Activated CD8-positive, alpha-beta memory T cell treated with anti-CD3 and anti-CD28 coated beads for 4 hours (primary cell): ENCODE data around the gene GPSM3.
"Not testable (repeated sequence)": the region's sequence is repeated elsewhere in the genome, so short reads cannot be mapped to it uniquely, and the experiment has no call there.

Experiments used
- DNase-seq, 2 donors: peaks; one replicate each; pipeline ENCODE4 v3.0.0-alpha.2; 2020; ENCODE audit warnings: low read depth in 2 of 2

The GPSM3 gene, protein sequence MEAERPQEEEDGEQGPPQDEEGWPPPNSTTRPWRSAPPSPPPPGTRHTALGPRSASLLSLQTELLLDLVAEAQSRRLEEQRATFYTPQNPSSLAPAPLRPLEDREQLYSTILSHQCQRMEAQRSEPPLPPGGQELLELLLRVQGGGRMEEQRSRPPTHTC

GRCh38 chr6:32192608-32193039 is at the start of gene GPSM3:
TSS of gene GPSM3 (minus strand) at chr6:32192643. CDS start at chr6:32192513, 130 bp downstream.
- no peak for DNase-seq

DNA sequence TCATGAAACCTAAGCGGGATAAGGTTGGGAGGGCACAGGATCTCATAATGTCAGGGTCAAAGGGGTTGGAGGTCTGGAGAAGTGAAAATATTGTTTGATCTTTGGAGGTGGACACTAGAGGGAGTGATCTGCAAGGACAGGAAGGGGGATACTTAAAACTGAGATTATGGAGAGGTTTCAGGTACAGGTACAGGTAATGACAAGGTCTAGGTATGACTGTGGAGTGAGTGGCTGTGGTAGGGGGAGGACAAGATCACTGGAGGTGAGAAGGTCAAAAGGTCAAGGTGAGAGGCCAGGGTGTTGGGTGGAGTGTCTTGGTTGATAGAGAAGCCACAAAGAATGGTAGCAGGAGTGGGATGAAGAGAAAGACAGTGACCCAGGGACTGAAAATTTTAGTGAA is 48.2 kb upstream of the GPSM3 start:
- DNase-seq = no peak

- no peak for DNase-seq
Observed at GRCh38 chr6:32239462-32239861, 47.0 kb upstream of the GPSM3 start.

GRCh38 chr6:32234934-32235333 is 42.5 kb upstream of the GPSM3 start:
- no peak for DNase-seq

DNA sequence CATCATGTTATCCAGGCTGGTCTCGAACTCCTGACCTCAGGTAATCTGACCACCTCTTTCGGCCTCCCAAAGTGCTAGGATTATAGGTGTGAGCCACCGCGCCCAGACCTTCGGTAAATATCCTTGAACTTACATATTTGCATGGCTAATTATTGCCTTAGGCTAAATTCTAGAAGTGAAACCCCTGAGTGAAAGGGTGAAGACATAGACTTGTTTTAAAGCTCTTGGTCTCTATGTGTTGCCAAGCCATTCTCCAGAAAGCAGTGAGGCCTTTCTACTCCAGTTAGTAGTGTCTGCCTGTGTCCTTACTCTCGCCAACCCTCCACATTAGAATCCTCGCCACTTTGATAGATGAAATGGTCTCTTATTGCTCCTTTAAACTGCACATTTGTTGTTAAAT is 34.0 kb upstream of the GPSM3 start:
- no peak for DNase-seq

- DNase-seq = no peak
Observed at GRCh38 chr6:32224696-32225095, 32.3 kb upstream of the GPSM3 start.

DNA sequence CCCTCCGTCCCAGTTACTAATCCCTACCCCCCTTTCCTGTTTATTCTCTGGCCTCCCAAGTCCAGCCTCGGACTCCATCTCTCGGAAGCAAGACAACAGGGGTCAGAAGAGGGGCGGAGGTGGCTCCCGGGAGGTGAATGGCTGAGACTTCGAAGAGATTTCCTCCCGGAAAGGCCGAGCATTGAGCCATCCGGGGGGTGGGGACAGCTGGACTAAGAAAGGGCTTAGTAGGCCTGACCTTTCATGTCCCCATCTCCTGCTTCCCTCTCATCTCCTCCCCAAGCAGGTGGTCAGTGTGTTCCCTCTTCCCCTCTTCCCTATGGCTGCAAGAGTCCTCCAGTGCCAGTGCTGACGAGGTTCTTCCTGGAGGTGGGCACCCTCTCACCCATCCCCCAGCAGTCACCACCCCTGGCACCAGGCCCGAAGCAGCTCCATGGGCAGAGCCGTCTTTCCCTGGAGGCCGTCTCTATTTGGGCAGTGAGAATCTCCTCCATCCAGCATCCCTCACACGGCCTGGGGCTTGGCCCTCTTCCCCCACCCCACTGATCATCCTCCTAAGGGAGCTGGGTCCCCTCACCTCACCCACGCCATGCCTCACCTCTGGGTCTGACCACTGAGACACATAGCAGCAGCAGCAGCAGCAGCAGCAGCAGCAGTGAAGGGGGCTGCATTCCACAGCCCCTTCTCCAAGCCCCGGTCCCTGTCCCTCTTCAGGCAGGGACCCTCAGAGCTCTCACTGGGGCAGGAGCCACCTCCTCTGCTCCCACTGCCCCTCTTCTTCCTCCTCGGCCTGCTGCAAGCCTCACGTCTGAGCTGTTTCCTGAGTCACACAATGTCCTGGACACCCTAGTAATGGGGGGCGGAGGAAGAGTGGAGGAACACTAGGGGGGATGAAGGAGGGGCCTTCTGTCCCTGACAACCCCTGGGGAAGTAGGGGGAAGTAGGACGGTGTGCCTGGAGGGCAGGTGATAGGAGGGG is 31.1 kb upstream of the GPSM3 start, which contains the start of gene NOTCH4:
TSS of gene NOTCH4 (minus strand) at position 810 of the 978 bp plus-strand sequence. CDS start at position 671, 139 bp downstream.
- DNase-seq = no peak

GRCh38 chr6:32222333-32223230 is 30.1 kb upstream of the GPSM3 start:
- no peak for DNase-seq

DNA sequence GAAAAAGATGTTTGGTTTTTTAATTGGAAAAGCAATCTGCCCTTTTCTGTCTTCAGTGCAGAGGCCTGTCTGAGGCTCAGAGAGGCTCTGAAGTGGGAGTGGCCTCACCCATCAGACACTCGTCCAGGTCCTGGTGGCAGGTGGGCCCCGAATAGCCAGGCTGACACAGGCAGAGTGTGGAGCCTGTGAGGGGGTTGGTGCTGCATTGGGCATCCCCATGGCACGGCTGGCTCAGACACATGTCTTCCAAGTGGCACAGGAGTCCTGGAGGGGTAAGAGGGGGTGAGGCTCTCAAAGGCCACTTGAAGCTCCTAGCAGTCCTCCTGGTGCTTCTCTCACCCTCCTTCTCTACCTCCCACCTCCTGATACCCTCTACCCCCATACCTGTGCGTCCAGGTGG is 27.6 kb upstream of the GPSM3 start:
- DNase-seq = no peak

DNA sequence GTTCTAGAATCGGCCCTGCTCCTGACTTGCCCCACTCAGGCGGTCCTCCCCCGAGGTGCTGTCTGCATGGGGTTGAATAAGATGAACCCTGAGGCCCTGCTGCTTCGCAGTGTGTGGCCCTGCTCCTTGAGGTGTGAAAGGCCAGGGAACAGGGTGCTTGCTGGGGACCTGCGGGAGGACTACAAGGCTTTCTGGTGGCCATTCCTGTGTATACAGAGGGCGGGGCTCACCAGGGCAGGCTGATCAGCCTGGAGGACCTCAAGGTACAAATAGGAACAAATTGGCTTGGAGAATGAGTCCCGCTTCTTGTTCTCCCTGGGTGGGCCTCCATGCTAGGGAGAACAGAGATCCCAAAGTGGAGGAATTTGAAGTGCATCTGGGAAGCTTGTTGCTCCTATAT is 25.7 kb upstream of the GPSM3 start:
- DNase-seq = no peak

DNA sequence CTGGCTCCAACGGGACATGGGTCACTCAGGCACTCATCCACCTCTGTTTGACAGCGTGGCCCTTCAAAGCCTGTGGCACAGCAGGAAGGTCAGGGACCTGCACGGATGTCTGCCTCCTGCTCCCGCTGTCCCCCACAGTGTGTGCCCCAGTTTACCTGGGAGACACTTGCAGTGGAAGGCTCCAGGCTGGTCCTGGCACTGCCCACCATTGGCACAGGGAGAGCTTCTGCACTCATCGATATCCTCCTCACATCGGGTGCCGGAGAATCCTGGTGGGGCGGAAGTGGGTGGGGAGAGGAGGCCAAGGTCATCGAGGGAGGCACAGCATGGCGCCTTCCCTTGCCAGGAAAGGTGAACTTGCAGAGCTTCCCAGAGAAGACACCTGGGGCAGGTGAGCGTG is 24.6 kb upstream of the GPSM3 start:
- DNase-seq = no peak

DNA sequence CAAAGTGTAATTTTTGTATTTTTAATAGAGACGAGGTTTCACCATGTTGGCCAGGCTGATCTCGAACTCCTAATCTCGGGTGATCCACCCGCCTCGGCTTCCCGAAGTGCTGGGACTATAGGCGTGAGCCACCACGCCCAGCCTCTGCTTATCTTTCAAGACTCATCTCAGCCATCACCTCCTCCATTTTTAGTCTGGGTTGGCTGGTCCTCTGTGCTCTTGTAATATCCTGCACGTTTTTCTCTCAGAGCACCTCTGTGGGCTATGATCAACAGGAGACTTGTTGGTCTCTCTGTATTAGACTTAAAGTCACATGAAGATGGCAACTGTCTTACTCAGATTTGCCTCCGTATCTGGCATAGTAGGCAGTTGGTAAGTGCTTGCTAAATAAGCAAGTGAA is 23.8 kb upstream of the GPSM3 start:
- DNase-seq = no peak

DNA sequence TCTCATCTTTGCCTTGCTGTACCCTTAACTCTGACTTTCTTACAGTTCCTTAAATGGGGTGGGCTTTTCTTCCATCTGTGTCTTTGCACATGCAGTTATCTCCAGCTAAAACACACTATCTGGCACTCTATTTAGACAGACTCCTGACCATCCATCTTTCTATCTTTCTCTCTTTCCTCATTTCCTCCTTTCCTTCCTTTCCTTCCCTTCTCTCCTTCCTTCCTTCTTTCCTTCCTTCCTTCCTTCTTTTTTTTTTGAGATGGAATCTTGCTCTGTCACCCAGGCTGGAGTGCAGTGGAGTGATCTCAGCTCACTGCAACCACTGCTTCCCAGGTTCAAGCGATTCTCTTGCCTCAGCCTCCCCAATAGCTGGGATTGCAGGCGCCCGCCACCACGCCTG is 23.2 kb upstream of the GPSM3 start:
- no peak for DNase-seq

DNA sequence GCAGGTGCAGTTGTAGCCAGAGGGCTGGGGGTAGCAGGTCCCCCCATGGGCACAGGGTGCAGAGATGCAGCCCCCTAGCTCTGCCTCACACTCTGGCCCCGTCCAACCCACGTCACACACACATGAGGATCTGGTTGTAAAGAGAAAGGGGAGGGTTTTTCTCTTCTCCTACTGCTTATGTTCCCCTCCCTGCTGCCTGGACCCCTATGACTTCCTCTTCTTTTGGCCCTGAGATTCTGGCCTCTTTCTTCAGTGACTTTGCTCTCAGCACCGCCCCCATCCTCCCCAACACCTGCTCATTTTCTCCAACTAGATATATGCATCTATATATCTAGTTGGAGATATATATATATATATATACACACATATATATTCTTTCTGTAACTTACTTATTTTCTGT is 21.7 kb upstream of the GPSM3 start:
- DNase-seq = no peak

DNA sequence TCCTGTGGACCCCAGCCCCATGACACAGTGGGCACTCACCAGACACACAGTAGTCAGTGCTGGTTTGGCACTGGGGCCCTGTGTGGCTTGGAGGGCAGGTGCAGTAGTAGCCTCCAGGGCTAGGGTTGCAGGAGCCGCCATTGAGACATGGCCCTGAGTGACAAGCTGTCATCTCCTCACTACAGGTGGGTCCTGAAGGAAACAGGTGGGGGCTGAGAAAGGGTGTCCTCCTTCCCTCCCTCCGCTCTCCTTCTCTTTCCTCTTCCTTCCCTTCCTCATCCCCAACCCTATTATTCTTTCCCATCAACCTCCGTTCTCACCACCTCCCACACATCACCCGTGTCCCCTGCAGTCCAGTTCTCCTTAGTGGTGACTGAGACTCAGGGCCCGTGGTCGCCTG is 21.2 kb upstream of the GPSM3 start:
- no peak for DNase-seq

DNA sequence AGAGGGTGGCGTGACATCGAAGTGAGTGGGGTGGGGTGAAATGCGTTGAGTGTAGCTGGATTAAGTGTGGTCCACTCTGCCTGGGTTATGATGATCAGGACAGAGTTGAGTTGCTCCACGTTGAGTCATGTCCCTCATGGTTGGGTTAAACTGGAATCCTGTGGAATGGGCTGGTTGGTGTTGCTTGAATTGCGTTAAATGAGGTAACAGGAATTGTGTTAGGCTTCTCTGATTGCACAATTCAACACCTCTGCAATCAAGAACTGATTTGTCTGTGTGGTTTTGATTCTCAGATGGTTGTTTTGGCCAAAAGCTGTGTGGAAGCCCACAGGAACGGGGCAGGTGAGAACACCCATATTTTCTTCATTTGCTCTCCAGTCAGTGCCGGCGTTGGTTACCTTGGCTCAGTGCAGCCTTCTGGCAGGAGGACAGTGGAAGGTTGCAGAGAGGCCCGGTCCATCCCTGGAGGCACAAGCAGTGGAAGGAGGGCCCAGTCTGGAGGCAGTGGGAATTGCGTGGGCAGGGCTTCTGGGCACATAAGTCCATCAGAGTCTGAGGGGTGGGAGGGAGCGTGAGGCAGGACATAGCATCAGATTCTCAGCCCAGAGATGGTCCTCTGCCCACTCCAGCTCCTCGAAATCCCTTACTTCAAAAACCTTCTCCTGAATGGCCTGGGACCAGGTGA is 19.8 kb upstream of the GPSM3 start:
- DNase-seq = no peak

- not testable (repeated sequence) for DNase-seq
Observed at GRCh38 chr6:32211432-32211831, 19.0 kb upstream of the GPSM3 start.

DNA sequence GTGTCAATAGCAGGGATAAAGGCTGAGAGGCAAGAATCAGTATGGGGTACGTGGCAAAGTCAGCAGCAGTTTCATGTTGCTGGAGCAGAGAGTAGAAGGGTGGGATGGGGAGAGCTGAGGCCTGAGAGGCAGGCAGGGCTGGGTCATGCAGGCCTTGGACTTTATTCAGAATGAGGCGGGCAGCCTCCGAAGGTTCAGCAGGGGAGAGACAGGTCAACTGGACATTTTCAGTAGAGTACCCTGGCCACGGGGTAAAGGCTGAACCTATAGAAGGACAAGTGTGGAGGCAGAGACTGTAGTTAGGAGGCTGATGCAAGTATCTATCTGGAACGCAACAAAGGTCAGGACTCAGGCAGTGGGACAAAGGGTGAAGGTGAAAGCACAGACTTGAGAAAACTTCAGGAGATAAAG is 17.8 kb upstream of the GPSM3 start:
- no peak for DNase-seq

- no peak for DNase-seq
Observed at GRCh38 chr6:32208996-32209395, 16.6 kb upstream of the GPSM3 start.

DNA sequence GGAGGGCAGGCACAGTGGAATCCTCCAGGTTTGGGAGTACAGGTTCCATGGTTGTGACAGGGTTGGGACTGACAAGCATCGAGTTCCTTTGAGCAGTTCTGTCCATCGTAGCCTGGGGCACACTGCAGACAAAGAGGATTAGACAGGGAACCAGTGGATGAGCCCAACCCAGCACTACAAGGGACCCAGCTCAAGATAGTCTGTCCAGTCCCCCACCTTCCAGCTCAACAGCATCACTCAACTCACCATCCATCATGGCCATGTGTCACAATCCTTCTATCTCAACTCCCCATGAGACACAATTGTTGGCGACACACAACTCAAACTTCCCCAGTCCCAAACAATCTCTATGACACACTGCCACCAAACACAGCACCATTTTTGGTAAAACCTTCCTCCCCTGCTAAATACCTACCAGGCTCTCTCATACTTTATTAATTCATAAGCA is 11.8 kb upstream of the GPSM3 start:
- no peak for DNase-seq
